ENCODE data around the gene ASTN2.

ASTN2 gene

GRCh38 chr9:117010061-117010460 is 404.8 kb downstream of the ASTN2 start:
- DNase-seq (ENCODE audit: low spot score) = no peak
- Histone ChIP-seq H2AK5ac (ENCODE audit: low read depth, low read length) (no peak overlapping the region), H3K36me3 (replicated peaks in 1 of 2; ENCODE audit: control insufficient read depth in 2 of 2, insufficient read depth in 2 of 2, low read length in 2 of 2) (no peaks in the 10 kb centered on the region), H3K4me2 (ENCODE audit: insufficient read depth, low read length, poor library complexity, severe bottlenecking) (no peak overlapping the region), H3K4me3 (ENCODE audit: low read length in 2 of 2) (no peak overlapping the region), H3K4me1 (ENCODE audit: control insufficient read depth in 2 of 2, insufficient read depth in 1 of 2, low read depth in 1 of 2, low read length in 2 of 2) (no peaks in the 10 kb centered on the region), H2AFZ (ENCODE audit: low read length) (no peak overlapping the region), H2BK12ac (ENCODE audit: low read length) (no peak overlapping the region), H3K9ac (ENCODE audit: low read depth, low read length, poor library complexity) (no peak overlapping the region), H3K14ac (ENCODE audit: low read length) (no peak overlapping the region), H4K91ac (ENCODE audit: low read depth, low read length, poor library complexity) (no peak overlapping the region), H3K27me3 (ENCODE audit: control insufficient read depth in 3 of 3, insufficient read depth in 3 of 3, low read depth in 1 of 3, low read length in 3 of 3) (no peaks in the 10 kb centered on the region), H2BK15ac (ENCODE audit: low read length) (no peak overlapping the region), H3K9me3 (replicated peaks in 1 of 2; ENCODE audit: control insufficient read depth in 2 of 2, insufficient read depth in 1 of 2, low read depth in 1 of 2, low read length in 2 of 2) (no peaks in the 10 kb centered on the region), H2BK120ac (ENCODE audit: low read depth, low read length) (no peak overlapping the region), H3K18ac (ENCODE audit: low read length) (no peak overlapping the region), H2BK5ac (ENCODE audit: low read length) (no peak overlapping the region), H4K8ac (ENCODE audit: low read depth, low read length) (no peak overlapping the region), H3K27ac (replicated peaks; ENCODE audit: low read length) (no peak overlapping the region), H3K79me1 (ENCODE audit: low read depth, low read length) (no peaks in the 10 kb centered on the region), H3K4ac (ENCODE audit: low read length) (no peak overlapping the region), H3K23ac (ENCODE audit: low read depth, low read length, poor library complexity) (no peak overlapping the region)

- Histone ChIP-seq H2AK5ac (ENCODE audit: low read depth, low read length) (no peak overlapping the region), H3K36me3 (replicated peaks in 1 of 2; ENCODE audit: control insufficient read depth in 2 of 2, insufficient read depth in 2 of 2, low read length in 2 of 2) (no peaks in the 10 kb centered on the region), H2BK120ac (ENCODE audit: low read depth, low read length) (no peak overlapping the region), H2BK5ac (ENCODE audit: low read length) (no peak overlapping the region), H3K9ac (ENCODE audit: low read depth, low read length, poor library complexity) (no peak overlapping the region), H3K27me3 (ENCODE audit: control insufficient read depth in 3 of 3, insufficient read depth in 3 of 3, low read depth in 1 of 3, low read length in 3 of 3) (no peaks in the 10 kb centered on the region), H2BK15ac (ENCODE audit: low read length) (no peak overlapping the region), H4K91ac (ENCODE audit: low read depth, low read length, poor library complexity) (no peak overlapping the region), H3K18ac (ENCODE audit: low read length) (no peak overlapping the region), H3K4me2 (ENCODE audit: insufficient read depth, low read length, poor library complexity, severe bottlenecking) (no peak overlapping the region), H2AFZ (ENCODE audit: low read length) (no peak overlapping the region), H3K27ac (replicated peaks; ENCODE audit: low read length) (no peak overlapping the region), H3K14ac (ENCODE audit: low read length) (no peak overlapping the region), H3K4ac (ENCODE audit: low read length) (no peak overlapping the region), H3K9me3 (replicated peaks in 1 of 2; ENCODE audit: control insufficient read depth in 2 of 2, insufficient read depth in 1 of 2, low read depth in 1 of 2, low read length in 2 of 2) (no peaks in the 10 kb centered on the region), H3K4me3 (ENCODE audit: low read length in 2 of 2) (no peak overlapping the region), H3K23ac (ENCODE audit: low read depth, low read length, poor library complexity) (no peak overlapping the region), H4K8ac (ENCODE audit: low read depth, low read length) (no peak overlapping the region), H2BK12ac (ENCODE audit: low read length) (no peak overlapping the region), H3K4me1 (ENCODE audit: control insufficient read depth in 2 of 2, insufficient read depth in 1 of 2, low read depth in 1 of 2, low read length in 2 of 2) (no peaks in the 10 kb centered on the region), H3K79me1 (ENCODE audit: low read depth, low read length) (no peaks in the 10 kb centered on the region)
- DNase-seq (ENCODE audit: low spot score) = no peak
- WGBS, 2 donors (ENCODE audit: extremely low coverage in 2 of 2, insufficient read length in 2 of 2, insufficient replicate concordance in 1 of 2) = no CpG with 5 or more reads among the region's 2 CpGs
These were observed 406.0 kb downstream of the ASTN2 start for GRCh38 chr9:117008876-117009275.

GRCh38 chr9:117008461-117008860 is 406.4 kb downstream of the ASTN2 start:
- no peak for DNase-seq (ENCODE audit: low spot score)
- Histone ChIP-seq H4K91ac (ENCODE audit: low read depth, low read length, poor library complexity) (no peak overlapping the region), H2BK120ac (ENCODE audit: low read depth, low read length) (no peak overlapping the region), H3K18ac (ENCODE audit: low read length) (no peak overlapping the region), H2BK12ac (ENCODE audit: low read length) (no peak overlapping the region), H3K4me2 (ENCODE audit: insufficient read depth, low read length, poor library complexity, severe bottlenecking) (no peak overlapping the region), H3K4me3 (ENCODE audit: low read length in 2 of 2) (no peak overlapping the region), H2BK15ac (ENCODE audit: low read length) (no peak overlapping the region), H3K23ac (ENCODE audit: low read depth, low read length, poor library complexity) (no peak overlapping the region), H3K4me1 (ENCODE audit: control insufficient read depth in 2 of 2, insufficient read depth in 1 of 2, low read depth in 1 of 2, low read length in 2 of 2) (no peaks in the 10 kb centered on the region), H3K9me3 (replicated peaks in 1 of 2; ENCODE audit: control insufficient read depth in 2 of 2, insufficient read depth in 1 of 2, low read depth in 1 of 2, low read length in 2 of 2) (no peaks in the 10 kb centered on the region), H3K79me1 (ENCODE audit: low read depth, low read length) (no peaks in the 10 kb centered on the region), H2AK5ac (ENCODE audit: low read depth, low read length) (no peak overlapping the region), H3K4ac (ENCODE audit: low read length) (no peak overlapping the region), H3K14ac (ENCODE audit: low read length) (no peak overlapping the region), H2AFZ (ENCODE audit: low read length) (no peak overlapping the region), H2BK5ac (ENCODE audit: low read length) (no peak overlapping the region), H3K27me3 (ENCODE audit: control insufficient read depth in 3 of 3, insufficient read depth in 3 of 3, low read depth in 1 of 3, low read length in 3 of 3) (no peaks in the 10 kb centered on the region), H3K36me3 (replicated peaks in 1 of 2; ENCODE audit: control insufficient read depth in 2 of 2, insufficient read depth in 2 of 2, low read length in 2 of 2) (no peaks in the 10 kb centered on the region), H3K9ac (ENCODE audit: low read depth, low read length, poor library complexity) (no peak overlapping the region), H3K27ac (replicated peaks; ENCODE audit: low read length) (no peak overlapping the region), H4K8ac (ENCODE audit: low read depth, low read length) (no peak overlapping the region)

GRCh38 chr9:117002686-117003085 is 412.2 kb downstream of the ASTN2 start:
- no peak overlapping the region for H3K14ac ChIP-seq (ENCODE audit: low read length)

More at GRCh38 chr9:117002686-117003085, 412.2 kb downstream of the ASTN2 start:
- Histone ChIP-seq H2BK15ac (ENCODE audit: low read length) (no peak overlapping the region), H3K18ac (ENCODE audit: low read length) (no peak overlapping the region), H3K23ac (ENCODE audit: low read depth, low read length, poor library complexity) (no peak overlapping the region), H3K4me3 (ENCODE audit: low read length in 2 of 2) (no peak overlapping the region), H3K9ac (ENCODE audit: low read depth, low read length, poor library complexity) (no peak overlapping the region), H3K4me2 (ENCODE audit: insufficient read depth, low read length, poor library complexity, severe bottlenecking) (no peak overlapping the region), H2BK120ac (ENCODE audit: low read depth, low read length) (no peak overlapping the region), H2AK5ac (ENCODE audit: low read depth, low read length) (no peak overlapping the region), H3K27ac (replicated peaks; ENCODE audit: low read length) (no peak overlapping the region), H2BK12ac (ENCODE audit: low read length) (no peak overlapping the region), H2AFZ (ENCODE audit: low read length) (no peak overlapping the region), H4K8ac (ENCODE audit: low read depth, low read length) (no peak overlapping the region), H3K9me3 (replicated peaks in 1 of 2; ENCODE audit: control insufficient read depth in 2 of 2, insufficient read depth in 1 of 2, low read depth in 1 of 2, low read length in 2 of 2) (no peaks in the 10 kb centered on the region), H3K4ac (ENCODE audit: low read length) (no peak overlapping the region), H2BK5ac (ENCODE audit: low read length) (no peak overlapping the region), H3K36me3 (replicated peaks in 1 of 2; ENCODE audit: control insufficient read depth in 2 of 2, insufficient read depth in 2 of 2, low read length in 2 of 2) (no peaks in the 10 kb centered on the region), H3K79me1 (ENCODE audit: low read depth, low read length) (no peaks in the 10 kb centered on the region), H3K4me1 (ENCODE audit: control insufficient read depth in 2 of 2, insufficient read depth in 1 of 2, low read depth in 1 of 2, low read length in 2 of 2) (no peaks in the 10 kb centered on the region), H3K27me3 (ENCODE audit: control insufficient read depth in 3 of 3, insufficient read depth in 3 of 3, low read depth in 1 of 3, low read length in 3 of 3) (no peaks in the 10 kb centered on the region), H4K91ac (ENCODE audit: low read depth, low read length, poor library complexity) (no peak overlapping the region)
- whole genome bisulfite sequencing, 2 donors (ENCODE audit: extremely low coverage in 2 of 2, insufficient read length in 2 of 2, insufficient replicate concordance in 1 of 2) = no CpG with 5 or more reads among the region's 3 CpGs
- no peak for DNase-seq (ENCODE audit: low spot score)
